Natural killer cell (primary cell): Measurements from ENCODE around the gene CETN2. TPM values are rescaled to one million over a fixed set of nuclear protein-coding genes. Genes with fewer than 3 reads are reported as not detected.

Experiments
- ATAC-seq, 3 donors: fragments of 150-1000 bp in 2 of 3; fragments of 200-7000 bp in 1 of 3; cut with Tn5 transposase; 1 replicate in 1 of 3; 2 replicates in 2 of 3; pipeline ENCODE4 v1.10.0; 2021; ENCODE audit warnings: mild to moderate bottlenecking in 2 of 3, moderate library complexity in 2 of 3
- DNase-seq, 2 donors: peaks; one replicate each; pipeline versions ENCODE4 v3.0.0 to v3.0.0-alpha.2; 2013 to 2021; ENCODE audit warnings: mixed read lengths in 1 of 2
- H3K27ac ChIP-seq: one replicate; pipeline ENCODE4 v1.5.1; 2013; ENCODE audit warnings: mild to moderate bottlenecking, low read length
- H3K27me3 ChIP-seq: one replicate; pipeline ENCODE4 v1.6.1; 2013; ENCODE audit warnings: low read length; ENCODE audit not compliant: control insufficient read depth, insufficient read depth
- H3K36me3 ChIP-seq: one replicate; pipeline ENCODE4 v1.6.1; 2013; ENCODE audit warnings: low read length; ENCODE audit not compliant: control insufficient read depth, insufficient read depth
- H3K4me1 ChIP-seq: one replicate; pipeline ENCODE4 v1.6.1; 2013; ENCODE audit warnings: low read length; ENCODE audit not compliant: control insufficient read depth, insufficient read depth
- H3K4me3 ChIP-seq: one replicate; pipeline ENCODE4 v1.5.1; 2013; ENCODE audit warnings: low read length
- H3K9me3 ChIP-seq: one replicate; pipeline ENCODE4 v1.6.1; 2013; ENCODE audit warnings: low read length; ENCODE audit not compliant: control insufficient read depth, insufficient read depth
- H3K27ac Mint-ChIP-seq, 2 donors: one replicate each; pipeline ENCODE4 v1.8.0; 2022; ENCODE audit warnings: mild to moderate bottlenecking in 2 of 2, mixed read lengths in 2 of 2, moderate library complexity in 1 of 2
- H3K27me3 Mint-ChIP-seq, 2 donors: one replicate each; pipeline ENCODE4 v1.8.0; 2022; ENCODE audit warnings: low read depth in 2 of 2, mixed read lengths in 2 of 2
- H3K36me3 Mint-ChIP-seq: one replicate; pipeline ENCODE4 v1.8.0; 2022; ENCODE audit warnings: mixed read lengths
- H3K4me1 Mint-ChIP-seq, 2 donors: one replicate each; pipeline ENCODE4 v1.8.0; 2022; ENCODE audit warnings: mixed read lengths in 2 of 2
- H3K4me3 Mint-ChIP-seq: one replicate; pipeline ENCODE4 v1.8.0; 2022; ENCODE audit warnings: mild to moderate bottlenecking, moderate library complexity, mixed read lengths
- H3K9me3 Mint-ChIP-seq, 2 donors: one replicate each; pipeline ENCODE4 v1.8.0; 2022; ENCODE audit warnings: mixed read lengths in 2 of 2
- WGBS: methylation state at CpG from one replicate; pipeline ENCODE4 v1.1.7; 2013; ENCODE audit warnings: missing lambda C conversion rate; ENCODE audit not compliant: insufficient coverage; 5-methylcytosine and 5-hydroxymethylcytosine counted together
- intact Hi-C: fragments of 100-400 bp; cut with micrococcal nuclease; formaldehyde crosslinking; loops from one replicate; pipeline ENCODE4 v1.14.2; 2022
- total RNA-seq, 4 donors: library from RNA; stranded (reverse); fragments of 120-200 nt in 1 of 4; gene quantifications; one replicate each; pipeline versions ENCODE4 v1.2.3 to v1.2.4, GENCODE V29; 2013 to 2022
- TF ChIP-seq, protein P1 (sequence below): fragments of 200-600 bp; IDR thresholded peaks from one replicate; pipeline ENCODE4 v1.8.0; 2022; ENCODE audit warnings: antibody characterized with exemption

The CETN2 gene
- total RNA-seq, 3 donors from 2014 or later (not counting 1 experiment from before 2014, with no cell fraction given), result 8.3 to 11.0 (median 9.8) TPM

DNA sequence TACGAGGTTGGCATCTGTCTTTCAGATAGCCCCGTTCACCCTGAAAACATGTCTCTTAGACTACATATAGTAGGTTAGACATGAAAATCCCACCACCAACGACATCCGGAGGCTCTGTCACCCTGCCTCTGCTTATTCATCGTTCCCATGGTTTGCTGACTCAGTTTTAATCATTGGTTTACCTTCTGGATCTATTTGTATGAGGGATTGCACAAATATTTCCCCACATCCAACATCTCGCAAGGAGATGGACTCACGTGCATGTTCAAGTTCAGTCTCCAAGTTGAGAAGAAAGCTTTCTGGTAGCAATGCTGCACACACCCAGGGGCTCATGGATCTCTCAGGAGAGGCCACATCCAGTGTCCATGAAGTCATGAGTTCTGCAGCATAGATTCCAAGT, 10.8 kb downstream of the CETN2 start:
- H3K9me3 ChIP-seq, result no peaks in the 10 kb centered on the region
- Mint-ChIP-seq H3K36me3 (no peaks in the 10 kb centered on the region), H3K9me3 (no peaks in the 10 kb centered on the region), H3K27ac (no peak overlapping the region), H3K4me1 (no peaks in the 10 kb centered on the region), H3K27me3 (peaks cover 4 to 13% of the 10 kb centered on the region in 2 donors), H3K4me3 (no peak overlapping the region)
- 88% methylated on average over 4 of the region's 7 CpGs for WGBS
- TF ChIP-seq, protein P1, sequence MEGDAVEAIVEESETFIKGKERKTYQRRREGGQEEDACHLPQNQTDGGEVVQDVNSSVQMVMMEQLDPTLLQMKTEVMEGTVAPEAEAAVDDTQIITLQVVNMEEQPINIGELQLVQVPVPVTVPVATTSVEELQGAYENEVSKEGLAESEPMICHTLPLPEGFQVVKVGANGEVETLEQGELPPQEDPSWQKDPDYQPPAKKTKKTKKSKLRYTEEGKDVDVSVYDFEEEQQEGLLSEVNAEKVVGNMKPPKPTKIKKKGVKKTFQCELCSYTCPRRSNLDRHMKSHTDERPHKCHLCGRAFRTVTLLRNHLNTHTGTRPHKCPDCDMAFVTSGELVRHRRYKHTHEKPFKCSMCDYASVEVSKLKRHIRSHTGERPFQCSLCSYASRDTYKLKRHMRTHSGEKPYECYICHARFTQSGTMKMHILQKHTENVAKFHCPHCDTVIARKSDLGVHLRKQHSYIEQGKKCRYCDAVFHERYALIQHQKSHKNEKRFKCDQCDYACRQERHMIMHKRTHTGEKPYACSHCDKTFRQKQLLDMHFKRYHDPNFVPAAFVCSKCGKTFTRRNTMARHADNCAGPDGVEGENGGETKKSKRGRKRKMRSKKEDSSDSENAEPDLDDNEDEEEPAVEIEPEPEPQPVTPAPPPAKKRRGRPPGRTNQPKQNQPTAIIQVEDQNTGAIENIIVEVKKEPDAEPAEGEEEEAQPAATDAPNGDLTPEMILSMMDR, result no peak
- H3K4me3 ChIP-seq, result no peak overlapping the region
- ATAC-seq (no peak), DNase-seq (no peak)
- H3K27me3 ChIP-seq, result no peaks in the 10 kb centered on the region
- H3K36me3 ChIP-seq, result no peaks in the 10 kb centered on the region
- H3K27ac ChIP-seq, result no peak overlapping the region
- H3K4me1 ChIP-seq, result no peaks in the 10 kb centered on the region
- intact Hi-C loops, result no loop called here

DNA sequence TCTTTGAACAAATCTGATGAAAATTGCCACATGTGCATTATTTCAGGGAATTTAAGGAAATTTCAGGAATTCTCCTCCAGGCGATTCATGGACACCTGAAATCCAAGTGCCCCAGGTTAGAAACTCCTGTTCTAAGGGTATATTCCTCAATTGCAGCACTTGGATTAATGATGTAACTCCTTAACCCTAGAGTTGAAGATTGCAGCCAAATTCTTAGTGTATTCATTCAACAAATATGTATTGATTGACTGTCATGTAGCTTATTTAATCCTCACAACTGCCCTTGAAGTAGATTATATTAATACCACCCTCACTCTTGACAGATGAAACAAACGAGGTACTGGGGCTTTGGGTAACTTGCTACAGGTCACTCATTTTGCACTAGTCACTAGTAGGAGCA, 11.3 kb downstream of the CETN2 start:
- DNase-seq (no peak), ATAC-seq (no peak)
- H3K4me3 ChIP-seq, result no peak overlapping the region
- H3K27ac ChIP-seq, result no peak overlapping the region
- no peaks in the 10 kb centered on the region for H3K9me3 ChIP-seq
- peaks cover 4 to 13% of the 10 kb centered on the region in 2 donors for H3K27me3 Mint-ChIP-seq
- H3K27ac Mint-ChIP-seq, result no peak overlapping the region
- H3K27me3 ChIP-seq, result no peaks in the 10 kb centered on the region
- H3K36me3 Mint-ChIP-seq, result no peaks in the 10 kb centered on the region
- peaks cover 0 to 2% of the 10 kb centered on the region in 2 donors for H3K4me1 Mint-ChIP-seq
- 38% methylated on average over 2 of the region's 2 CpGs for WGBS
- H3K4me3 Mint-ChIP-seq, result no peak overlapping the region
- TF ChIP-seq, protein P1, result no peak
- H3K4me1 ChIP-seq, result no peaks in the 10 kb centered on the region
- H3K36me3 ChIP-seq, result no peaks in the 10 kb centered on the region
- H3K9me3 Mint-ChIP-seq, result no peaks in the 10 kb centered on the region
- intact Hi-C loops, result no loop called here

DNA sequence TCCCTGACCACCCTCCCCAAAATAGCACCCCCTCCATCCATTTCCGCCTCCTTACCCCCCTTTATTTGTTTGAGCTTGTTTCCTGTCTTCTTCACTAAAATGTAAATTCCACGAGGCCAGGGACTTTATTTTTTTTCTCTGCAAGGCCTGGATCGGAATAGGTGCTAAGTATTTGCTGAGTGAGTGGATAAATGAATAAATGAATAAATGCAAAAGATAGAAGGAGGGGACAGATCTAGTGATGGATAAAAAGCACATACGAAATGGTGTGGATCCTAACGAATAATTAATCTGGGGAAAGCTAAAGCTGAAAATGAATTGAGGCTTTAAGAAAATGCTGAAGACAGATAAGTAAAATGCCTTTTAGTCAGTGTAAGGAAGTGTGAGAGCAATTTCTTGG, 12.2 kb downstream of the CETN2 start:
- WGBS, result 90% methylated on average over 4 of the region's 5 CpGs
- no peak overlapping the region for H3K4me3 ChIP-seq
- no peak for DNase-seq
- Mint-ChIP-seq H3K36me3 (no peaks in the 10 kb centered on the region), H3K4me1 (peaks cover 0 to 10% of the 10 kb centered on the region in 2 donors), H3K9me3 (no peaks in the 10 kb centered on the region), H3K27me3 (peaks cover 4 to 13% of the 10 kb centered on the region in 2 donors), H3K4me3 (no peak overlapping the region), H3K27ac (no peak overlapping the region)
- H3K4me1 ChIP-seq, result no peaks in the 10 kb centered on the region
- intact Hi-C loops, result no loop called here
- no peaks in the 10 kb centered on the region for H3K9me3 ChIP-seq
- TF ChIP-seq, protein P1, result no peak
- H3K36me3 ChIP-seq, result no peaks in the 10 kb centered on the region
- ATAC-seq, result no peak
- H3K27me3 ChIP-seq, result no peaks in the 10 kb centered on the region
- no peak overlapping the region for H3K27ac ChIP-seq

DNA sequence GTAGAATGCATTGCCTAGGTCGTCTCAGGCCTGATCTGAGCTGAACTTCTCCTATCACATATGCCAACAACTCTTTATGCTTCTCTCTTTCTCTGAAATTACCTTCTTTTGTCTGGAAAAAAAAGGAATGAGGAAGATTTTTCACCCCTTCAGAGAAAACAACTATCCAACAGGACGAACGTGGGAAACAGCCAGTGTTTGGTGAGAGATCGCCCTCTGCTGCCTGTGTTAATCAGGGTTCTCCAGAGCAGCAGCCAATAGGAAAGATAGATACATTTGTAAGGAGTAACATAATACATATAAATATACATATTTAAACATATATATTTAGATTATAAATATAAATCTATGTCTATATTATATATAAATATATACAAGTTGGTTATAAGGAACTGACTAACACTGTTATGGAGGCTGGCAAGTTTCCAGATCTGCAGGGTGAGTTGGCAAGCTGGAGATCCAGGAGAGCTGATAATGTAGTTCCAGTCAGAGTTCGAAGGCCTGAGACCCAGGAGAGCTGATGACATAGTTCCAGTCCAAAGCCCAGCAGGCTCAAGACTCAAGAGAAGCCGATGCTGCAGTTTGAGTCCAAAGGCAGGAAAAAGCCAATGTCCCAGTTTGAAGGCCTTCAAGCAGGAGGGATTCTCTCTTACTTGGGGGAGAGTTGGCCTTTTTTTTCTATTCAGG, 13.3 kb downstream of the CETN2 start:
- Histone ChIP-seq H3K4me3 (no peak overlapping the region), H3K27ac (no peak overlapping the region), H3K27me3 (no peaks in the 10 kb centered on the region), H3K9me3 (no peaks in the 10 kb centered on the region), H3K4me1 (no peaks in the 10 kb centered on the region), H3K36me3 (no peaks in the 10 kb centered on the region)
- no peak overlapping the region for H3K27ac Mint-ChIP-seq
- peaks cover 4 to 12% of the 10 kb centered on the region in 2 donors for H3K27me3 Mint-ChIP-seq
- DNase-seq (no peak), ATAC-seq (no peak)
- H3K9me3 Mint-ChIP-seq, result no peaks in the 10 kb centered on the region
- H3K4me1 Mint-ChIP-seq, result peaks cover 0 to 12% of the 10 kb centered on the region in 2 donors
- H3K36me3 Mint-ChIP-seq, result no peaks in the 10 kb centered on the region
- TF ChIP-seq, protein P1, result no peak
- no peak overlapping the region for H3K4me3 Mint-ChIP-seq
- intact Hi-C loops, result no loop called here
- WGBS, result 65% methylated on average over 2 of the region's 6 CpGs
